HG02763 (cell line): Measurements from ENCODE around the gene ASB11.

Experiments
- ATAC-seq: cut with Tn5 transposase; IDR thresholded peaks from one replicate; pipeline ENCODE4 v1.9.1; 2021; ENCODE audit warnings: mild to moderate bottlenecking, moderate library complexity; ENCODE audit not compliant: unreplicated experiment

The ASB11 gene

GRCh38 chrX:15315509-15315908 is at the start of gene ASB11:
Gene ASB11, minus strand, starts transcription at chrX:15315640. Its CDS starts 35 bp downstream, at chrX:15315605.
- ATAC-seq, result no peak

- no peak for ATAC-seq
Observed at GRCh38 chrX:15359701-15360100, 44.3 kb upstream of the ASB11 start.

- no peak for ATAC-seq
Observed at GRCh38 chrX:15358533-15358932, 43.1 kb upstream of the ASB11 start.

DNA sequence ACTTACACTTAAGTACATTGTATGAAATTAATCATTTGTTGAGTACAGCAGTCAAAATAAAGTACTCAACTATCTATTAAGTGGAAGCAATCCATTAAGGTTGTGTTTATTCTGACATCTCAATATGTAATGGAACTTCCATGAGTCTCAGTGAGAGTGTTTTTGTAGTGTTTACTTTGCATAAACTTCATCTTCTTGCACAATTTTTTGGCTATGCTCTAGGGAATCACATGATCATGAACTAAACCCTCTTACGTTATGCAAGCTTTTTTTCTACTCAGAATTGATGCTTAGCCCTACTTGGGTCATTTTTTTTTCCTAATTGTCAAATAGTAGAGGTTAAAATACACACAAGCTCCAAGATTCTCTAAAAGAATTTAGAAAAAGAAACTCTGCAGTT is 41.0 kb upstream of the ASB11 start:
- ATAC-seq, result no peak

- ATAC-seq, result no peak
Observed at GRCh38 chrX:15350329-15350996, 35.0 kb upstream of the ASB11 start.

GRCh38 chrX:15349046-15349445 is 33.6 kb upstream of the ASB11 start:
- no peak for ATAC-seq

DNA sequence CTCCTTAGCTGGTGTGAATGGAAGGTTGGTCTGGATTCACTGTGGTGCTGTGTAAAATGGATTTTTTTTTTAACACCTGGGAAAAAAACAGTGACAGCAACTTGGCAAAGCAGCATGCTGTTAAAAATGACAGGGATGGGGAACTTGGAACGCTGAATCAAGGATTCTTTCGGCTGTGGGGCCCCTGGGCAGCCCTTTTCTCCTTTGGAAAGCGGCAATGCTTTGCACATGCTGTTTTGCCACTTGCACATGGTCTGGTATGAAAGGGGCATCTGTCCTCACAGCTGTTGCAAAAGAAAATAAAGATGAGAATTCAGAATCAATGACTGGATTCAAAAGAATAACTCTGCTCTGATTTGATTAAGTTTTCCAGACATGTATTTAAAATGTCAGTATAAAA is 30.5 kb upstream of the ASB11 start:
- ATAC-seq, result no peak

DNA sequence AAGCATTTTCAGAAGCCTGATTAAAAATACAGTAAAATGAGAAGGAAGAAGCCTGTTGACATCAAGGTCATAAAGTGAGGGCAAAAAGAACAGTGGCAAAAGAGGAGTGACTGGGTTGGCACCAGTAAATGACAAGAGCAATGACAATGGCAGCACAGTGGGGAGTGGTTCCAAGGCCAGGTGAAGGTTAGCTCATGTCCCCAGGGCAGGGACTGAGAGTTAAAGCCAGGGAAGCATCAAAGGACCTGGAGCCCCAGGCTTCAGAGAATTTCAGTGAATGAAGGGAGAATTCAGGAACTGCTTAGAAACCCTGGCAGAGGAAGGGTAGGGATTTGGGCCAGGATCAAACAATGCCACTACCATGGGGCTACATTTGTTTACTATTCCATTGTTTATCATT is 28.7 kb upstream of the ASB11 start:
- ATAC-seq, result no peak

DNA sequence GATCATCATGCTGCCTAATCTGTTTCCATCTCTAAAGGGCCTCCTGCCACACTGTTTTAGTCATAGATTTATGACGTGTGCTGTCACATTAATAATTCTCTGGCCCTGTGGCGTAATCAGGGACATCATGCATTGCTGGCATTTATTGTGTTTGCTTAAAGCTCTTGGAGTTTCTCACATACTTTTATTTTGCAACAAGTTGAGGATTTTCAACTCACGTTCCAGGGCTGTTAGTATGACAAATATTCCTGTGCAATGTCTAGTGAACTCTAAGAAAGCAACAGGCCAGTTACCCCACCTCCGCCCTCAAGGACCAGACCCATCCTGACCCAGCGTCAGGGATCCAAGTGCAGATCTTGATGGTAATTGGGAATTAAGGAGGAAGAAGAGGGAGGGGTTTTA is 27.6 kb upstream of the ASB11 start:
- no peak for ATAC-seq

DNA sequence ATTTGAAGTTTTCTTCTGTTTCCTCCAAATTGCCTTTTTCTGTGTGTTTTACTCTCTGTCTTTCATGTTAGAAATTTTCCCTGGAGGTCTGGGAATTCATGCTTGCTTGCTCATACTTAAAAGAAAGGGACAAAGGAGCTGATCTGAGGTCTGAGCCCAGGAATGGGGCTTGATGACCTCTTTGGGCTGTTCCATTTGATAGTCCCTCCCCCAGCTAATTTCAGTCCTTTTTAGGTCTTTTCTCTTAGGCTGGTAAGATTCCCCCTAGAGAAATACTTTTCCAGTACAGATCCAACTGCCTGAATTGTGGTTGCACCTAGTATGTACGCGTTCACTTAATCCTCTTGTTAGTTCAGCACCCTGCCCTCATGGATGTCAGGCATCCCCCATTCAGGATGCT is 25.4 kb upstream of the ASB11 start:
- ATAC-seq, result no peak

GRCh38 chrX:15336023-15336413 is 20.6 kb upstream of the ASB11 start:
- ATAC-seq, result no peak

DNA sequence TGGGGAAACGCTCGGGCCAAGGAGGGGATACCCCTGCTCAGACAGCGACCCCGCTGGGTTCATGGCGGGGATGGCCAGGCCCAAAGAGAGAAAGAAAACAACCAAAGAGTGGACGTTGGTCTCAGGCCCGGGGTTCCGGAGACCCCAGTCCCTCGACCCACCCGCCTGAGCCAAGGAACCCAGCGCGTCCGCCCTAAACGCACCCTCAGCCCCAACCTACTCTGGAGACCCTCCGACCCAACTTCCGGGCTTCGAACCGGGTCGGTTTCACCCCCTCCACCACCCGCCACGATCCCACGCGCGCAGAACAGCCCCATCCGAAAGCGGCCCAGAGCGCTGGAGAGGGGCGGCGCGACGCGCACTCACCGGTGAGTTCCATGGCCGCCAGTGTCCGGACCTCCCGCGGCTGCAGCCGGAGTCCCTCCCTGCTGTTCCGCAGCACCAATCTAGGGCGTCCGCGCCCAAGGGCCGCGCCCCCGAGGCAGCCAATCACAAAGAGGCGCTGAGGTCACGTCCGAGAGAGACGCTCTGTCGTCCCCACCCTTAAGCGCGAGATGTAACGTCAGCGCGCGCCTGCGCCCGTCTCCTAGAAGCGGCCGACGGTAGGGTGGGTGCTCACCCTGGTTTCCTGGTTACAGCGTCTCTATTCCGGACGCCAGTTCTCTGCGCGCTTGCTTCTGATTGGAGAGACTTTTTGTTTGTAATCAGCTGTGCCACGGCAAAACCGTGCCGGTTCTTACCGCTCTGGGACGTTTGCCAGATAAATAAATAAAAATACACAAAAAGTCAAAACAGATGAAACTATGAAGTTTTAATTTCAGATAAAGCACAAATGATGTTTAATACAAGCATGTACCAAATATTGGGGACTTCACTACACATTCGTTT is 19.9 kb upstream of the ASB11 start, which contains the start of gene PIGA:
PIGA (minus strand) TSS at position 389 of the 888 bp plus-strand sequence. CDS start 3,593 bp downstream, outside the sequence.
- peak; percentile 99 for ATAC-seq

DNA sequence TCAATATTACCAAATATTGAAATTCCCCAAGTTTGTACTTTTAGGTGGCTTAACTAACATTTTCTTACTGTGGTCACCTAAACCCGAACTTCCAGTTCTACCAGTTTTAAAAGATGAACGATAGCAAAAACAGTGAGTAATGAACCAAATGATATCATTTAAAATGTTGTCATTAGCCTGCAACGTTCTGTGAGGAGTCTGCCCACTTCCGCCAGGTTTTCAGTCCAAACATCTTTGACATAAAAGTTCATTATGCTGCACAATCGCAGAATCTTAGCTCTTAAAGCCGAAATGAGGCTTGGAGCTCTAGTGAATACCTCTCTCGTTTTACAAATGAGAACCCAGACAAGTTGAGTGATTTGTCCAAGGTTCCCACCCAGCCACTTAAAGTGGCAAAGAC is 19.1 kb upstream of the ASB11 start:
- ATAC-seq, result no peak

GRCh38 chrX:15328821-15329220 is 13.4 kb upstream of the ASB11 start:
- no peak for ATAC-seq

GRCh38 chrX:15328131-15328530 is 12.7 kb upstream of the ASB11 start:
- no peak for ATAC-seq

GRCh38 chrX:15322472-15322871 is 7.0 kb upstream of the ASB11 start:
- ATAC-seq, result no peak

- no peak for ATAC-seq
Observed at GRCh38 chrX:15322072-15322471, 6.6 kb upstream of the ASB11 start.

DNA sequence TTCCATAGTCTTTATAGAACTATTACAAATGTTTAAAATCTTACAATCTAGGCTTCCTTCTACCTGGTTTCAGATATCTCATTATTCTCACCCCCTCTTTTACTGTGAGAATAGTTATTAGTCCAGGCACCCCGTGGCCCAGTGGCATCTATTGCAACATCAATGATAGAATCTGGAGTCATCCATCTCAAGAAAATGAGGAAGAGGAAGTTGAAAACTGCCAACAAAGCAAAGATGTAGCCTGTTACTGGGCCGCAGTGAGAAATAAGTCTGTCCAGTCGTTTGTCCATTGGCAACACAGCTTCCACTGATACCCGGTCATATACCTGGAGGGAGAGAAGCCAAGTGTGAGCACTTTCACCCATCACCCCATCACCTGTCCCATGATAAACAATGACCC is 6.0 kb upstream of the ASB11 start:
- ATAC-seq, result no peak

DNA sequence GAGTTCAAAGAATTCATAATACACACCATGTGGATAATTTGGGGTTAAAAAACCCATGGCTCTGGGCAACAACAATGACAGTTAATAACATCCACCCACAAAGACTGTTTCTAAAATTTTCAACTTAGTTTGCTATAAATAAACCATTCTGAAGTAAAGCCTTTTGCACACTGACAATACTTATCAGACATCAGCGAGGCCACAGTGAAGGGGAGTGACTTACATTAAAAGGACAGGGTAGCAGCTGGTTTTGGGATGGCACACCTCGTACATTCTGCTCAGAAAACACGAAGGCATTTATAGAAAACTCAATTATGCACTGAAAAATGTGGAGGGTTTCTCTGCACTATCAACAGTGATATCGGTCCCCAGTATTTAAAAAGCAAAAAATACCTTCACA is 4.9 kb upstream of the ASB11 start:
- no peak for ATAC-seq

DNA sequence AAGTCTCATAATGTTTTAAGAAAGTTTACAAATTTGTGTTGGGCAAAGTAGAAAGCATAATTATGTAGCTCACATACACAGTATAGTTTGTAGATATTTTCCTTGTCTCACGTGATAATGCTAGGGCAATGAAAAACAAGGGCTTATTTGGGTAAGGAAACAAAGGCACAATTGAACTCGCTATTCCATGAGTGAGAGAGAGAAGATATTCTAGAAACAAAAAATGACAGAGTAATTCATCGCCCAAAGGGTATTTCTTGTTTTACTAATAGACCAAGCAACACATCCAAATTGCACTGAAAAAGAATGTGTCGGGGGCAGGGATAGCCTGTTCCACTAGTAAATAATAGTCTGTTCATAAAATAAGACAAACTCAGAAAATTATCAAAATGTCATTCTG is 3.6 kb upstream of the ASB11 start:
- no peak for ATAC-seq

DNA sequence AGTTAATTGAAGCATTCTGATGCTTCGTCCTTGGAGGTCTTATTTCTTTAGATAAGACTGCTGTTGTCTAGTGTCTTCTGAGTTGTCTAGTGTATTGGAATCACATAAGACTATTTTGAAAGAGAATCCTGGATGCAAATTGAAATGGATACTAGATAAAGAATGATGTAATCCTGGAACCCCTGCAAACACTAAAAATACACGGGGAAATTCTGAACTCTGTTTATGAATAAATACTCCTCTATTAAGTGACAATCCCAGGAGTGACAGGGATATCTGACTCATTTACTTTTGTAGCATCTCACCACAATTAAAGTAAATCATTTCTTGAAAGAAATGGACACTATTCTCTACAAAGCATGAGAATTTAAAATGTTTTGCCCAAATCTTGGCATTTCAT is 968 bp downstream of the ASB11 start:
- ATAC-seq, result no peak

GRCh38 chrX:15311119-15311518 is 4.3 kb downstream of the ASB11 start:
- no peak for ATAC-seq
